Mesothelial cell of epicardium (in vitro differentiated cells): ENCODE results near the gene ACVR1. TPM values are rescaled to one million over a fixed set of nuclear protein-coding genes. Genes with fewer than 3 reads are reported as not detected.

Source experiments
- DNase-seq, 2 experiments: peaks; one replicate each; pipeline ENCODE4 v3.0.0; 2021; ENCODE audit warnings: low spot score in 2 of 2; ENCODE audit not compliant: unreplicated experiment in 2 of 2
- H3K27ac Mint-ChIP-seq: 2 replicates; pipeline ENCODE4 v1.8.0; 2021; ENCODE audit warnings: mixed read lengths
- H3K27me3 Mint-ChIP-seq: 2 replicates; pipeline ENCODE4 v1.8.0; 2021; ENCODE audit warnings: low read depth, mixed read lengths
- H3K36me3 Mint-ChIP-seq: 2 replicates; pipeline ENCODE4 v1.8.0; 2021; ENCODE audit warnings: mixed read lengths
- H3K4me1 Mint-ChIP-seq: 2 replicates; pipeline ENCODE4 v1.8.0; 2021; ENCODE audit warnings: mixed read lengths
- H3K4me3 Mint-ChIP-seq: 2 replicates; pipeline ENCODE4 v1.8.0; 2021; ENCODE audit warnings: mild to moderate bottlenecking, moderate library complexity, mixed read lengths
- H3K9me3 Mint-ChIP-seq: 2 replicates; pipeline ENCODE4 v1.8.0; 2021; ENCODE audit warnings: mixed read lengths
- CTCF ChIP-seq: fragments of 200-600 bp; sonication (generic); IDR thresholded peaks from one replicate; pipeline ENCODE4 v1.5.0; 2021; ENCODE audit warnings: antibody characterized with exemption; ENCODE audit not compliant: unreplicated experiment
- total RNA-seq: library from RNA; stranded (reverse); gene quantifications from 3 replicates; pipeline ENCODE4 v1.2.1, GENCODE V29; 2021

The ACVR1 gene
- total RNA-seq, 1 donor from 2014 or later = 27.5 TPM

- Mint-ChIP-seq H3K9me3 (no peaks in the 10 kb centered on the region), H3K36me3 (no peaks in the 10 kb centered on the region), H3K27ac (peak overlapping the region; percentile 67), H3K4me1 (peaks cover 59% of the 10 kb centered on the region), H3K4me3 (peak overlapping the region; percentile 24), H3K27me3 (no peaks in the 10 kb centered on the region)
- TF ChIP-seq CTCF = no peak
- no peak for DNase-seq
These were observed 37.5 kb downstream of the ACVR1 start for GRCh38 chr2:157838442-157839161.

GRCh38 chr2:157837851-157838441 lies 38.2 kb downstream of the ACVR1 start:
- no peak for DNase-seq
- Mint-ChIP-seq H3K4me1 (peaks cover 54% of the 10 kb centered on the region), H3K27ac (peak overlapping the region; percentile 67), H3K27me3 (no peaks in the 10 kb centered on the region), H3K4me3 (peak overlapping the region; percentile 45), H3K36me3 (no peaks in the 10 kb centered on the region), H3K9me3 (no peaks in the 10 kb centered on the region)
- no peak for TF ChIP-seq CTCF

- H3K4me1 Mint-ChIP-seq = peaks cover 59% of the 10 kb centered on the region
- DNase-seq = no peak
- H3K9me3 Mint-ChIP-seq = no peaks in the 10 kb centered on the region
- H3K27me3 Mint-ChIP-seq = no peaks in the 10 kb centered on the region
- no peaks in the 10 kb centered on the region for H3K36me3 Mint-ChIP-seq
- peak overlapping the region; percentile 5 for H3K27ac Mint-ChIP-seq
- no peak overlapping the region for H3K4me3 Mint-ChIP-seq
- no peak for TF ChIP-seq CTCF
These were observed 39.6 kb downstream of the ACVR1 start for GRCh38 chr2:157836531-157836930.

- H3K4me3 Mint-ChIP-seq = no peak overlapping the region
- H3K27ac Mint-ChIP-seq = no peak overlapping the region
- no peak for DNase-seq
- H3K36me3 Mint-ChIP-seq = no peaks in the 10 kb centered on the region
- TF ChIP-seq CTCF = no peak
- peaks cover 63% of the 10 kb centered on the region for H3K4me1 Mint-ChIP-seq
- H3K27me3 Mint-ChIP-seq = no peaks in the 10 kb centered on the region
- H3K9me3 Mint-ChIP-seq = no peaks in the 10 kb centered on the region
These were observed 40.7 kb downstream of the ACVR1 start for GRCh38 chr2:157835425-157835824.

- Mint-ChIP-seq H3K4me1 (peaks cover 61% of the 10 kb centered on the region), H3K36me3 (no peaks in the 10 kb centered on the region), H3K9me3 (no peaks in the 10 kb centered on the region), H3K4me3 (no peak overlapping the region), H3K27ac (no peak overlapping the region), H3K27me3 (no peaks in the 10 kb centered on the region)
- no peak for TF ChIP-seq CTCF
- no peak for DNase-seq
These were observed 41.1 kb downstream of the ACVR1 start for GRCh38 chr2:157835006-157835405.
